ENCODE data around the gene LAX1.
"Not testable (repeated sequence)": the region's sequence is repeated elsewhere in the genome, so short reads cannot be mapped to it uniquely, and the experiment has no call there.

Gene LAX1

DNA sequence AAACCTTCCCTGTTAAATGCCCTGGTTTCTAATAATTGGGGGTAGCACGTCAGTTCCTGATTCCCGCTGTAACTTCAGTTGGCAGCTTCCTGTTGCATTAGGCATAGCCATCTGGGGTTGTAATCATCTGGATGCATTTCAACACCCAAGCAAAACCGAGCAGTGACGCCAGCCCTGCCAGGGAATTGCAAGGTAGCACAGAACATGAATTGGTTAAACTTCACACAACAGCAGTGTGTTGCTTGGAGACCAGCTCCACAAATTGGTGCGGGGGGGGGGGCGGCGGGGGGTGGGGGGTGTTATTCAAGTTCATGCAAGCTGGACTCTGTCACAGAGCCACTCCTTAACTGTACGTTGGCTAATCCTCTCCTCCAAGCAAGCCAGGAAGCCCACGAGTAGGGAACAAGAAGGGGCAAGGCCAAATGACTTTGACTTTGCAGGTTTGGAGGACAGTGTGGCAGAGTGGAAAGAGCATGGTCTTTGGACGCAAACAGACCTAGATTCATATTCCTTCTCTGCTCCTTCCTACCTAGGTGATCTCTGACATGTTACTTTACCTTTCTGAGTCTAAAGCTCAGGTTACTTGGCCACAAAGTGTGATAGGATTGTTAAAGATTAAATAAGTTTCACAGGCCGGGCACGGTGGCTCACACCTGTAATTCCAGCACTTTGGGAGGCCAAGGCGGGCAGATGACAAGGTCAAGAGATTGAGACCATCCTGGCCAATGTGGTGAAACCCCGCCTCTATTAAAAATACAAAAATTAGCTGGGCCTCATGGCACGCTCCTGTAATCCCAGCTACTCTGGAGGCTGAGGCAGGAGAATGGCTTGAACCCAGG, 4.7 kb downstream of the LAX1 start:
- DNase-seq: no peak

DNA sequence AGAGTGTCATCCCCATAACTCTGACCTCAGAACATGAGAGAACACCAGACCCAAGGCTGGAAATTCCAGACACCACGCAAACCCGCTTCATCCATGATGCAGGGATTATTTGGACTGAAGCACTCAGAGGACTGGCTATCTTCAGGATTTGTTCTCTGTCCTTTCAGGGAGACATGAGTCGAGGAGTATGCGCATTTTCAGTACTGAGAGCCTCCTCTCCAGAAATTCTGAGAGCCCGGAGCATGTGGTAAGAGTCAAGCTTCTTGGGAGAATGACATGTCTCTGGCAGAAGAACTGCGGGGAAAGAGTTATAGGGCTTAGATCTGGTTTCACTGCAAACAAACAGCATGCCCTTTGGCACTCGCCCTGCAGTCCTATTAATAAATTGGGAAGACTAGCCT, 6.9 kb downstream of the LAX1 start:
- no peak for DNase-seq

DNA sequence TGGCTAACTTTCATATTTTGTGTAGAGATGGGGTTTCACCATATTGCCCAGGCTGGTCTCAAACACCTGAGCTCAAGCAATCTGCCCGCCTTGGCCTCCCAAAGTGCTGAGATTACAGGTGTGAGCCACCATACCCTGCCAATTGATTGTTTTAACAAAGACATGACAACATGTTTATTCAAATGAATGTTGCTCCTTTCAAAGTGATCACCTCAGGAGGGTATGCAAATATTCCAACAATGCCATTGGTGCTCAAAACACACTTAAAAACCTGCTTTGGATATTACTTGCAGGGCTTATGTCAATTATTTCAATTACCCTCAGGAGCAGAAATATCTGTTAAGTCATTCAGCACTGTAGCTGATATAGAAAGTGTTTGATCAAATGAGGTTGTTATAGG, 7.9 kb downstream of the LAX1 start:
- no peak for DNase-seq

DNA sequence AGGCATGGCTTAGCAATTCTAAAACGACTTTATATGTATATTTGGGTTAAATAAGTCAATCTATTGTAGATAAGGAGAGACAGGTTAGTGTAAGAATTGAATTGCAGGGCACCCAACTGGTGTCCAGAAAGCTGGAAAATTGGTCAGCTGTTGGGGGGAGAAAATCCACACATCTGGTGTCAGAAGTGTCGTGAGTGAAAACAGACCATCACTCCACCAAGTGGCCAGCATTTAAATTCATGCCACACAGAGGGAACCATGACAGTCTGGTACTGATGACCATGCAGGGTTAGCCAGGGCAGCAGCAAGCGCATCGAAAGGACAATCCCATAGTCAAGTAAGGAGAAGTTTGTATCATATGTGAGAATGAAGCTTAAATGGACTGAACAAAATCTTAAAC, 11.7 kb downstream of the LAX1 start:
- no peak for DNase-seq

DNA sequence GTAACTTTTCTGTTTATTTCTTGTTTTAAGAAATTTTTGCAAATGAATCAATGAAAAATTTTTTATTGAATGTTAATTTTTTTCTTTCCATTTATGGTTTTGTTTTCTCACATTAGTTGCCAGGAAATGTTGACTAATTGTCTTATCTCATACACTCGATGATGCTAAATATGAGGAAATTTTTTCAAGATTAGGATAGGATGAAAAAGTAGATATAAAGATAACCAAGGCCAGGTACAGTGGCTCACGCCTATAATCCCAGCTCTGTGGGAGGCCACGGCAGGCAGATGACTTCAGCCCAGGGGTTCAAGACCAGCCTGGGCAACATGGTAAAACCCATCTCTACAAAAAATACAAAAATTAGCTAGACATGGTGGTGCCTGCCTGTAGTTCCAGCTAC, 12.6 kb downstream of the LAX1 start:
- DNase-seq: no peak

DNA sequence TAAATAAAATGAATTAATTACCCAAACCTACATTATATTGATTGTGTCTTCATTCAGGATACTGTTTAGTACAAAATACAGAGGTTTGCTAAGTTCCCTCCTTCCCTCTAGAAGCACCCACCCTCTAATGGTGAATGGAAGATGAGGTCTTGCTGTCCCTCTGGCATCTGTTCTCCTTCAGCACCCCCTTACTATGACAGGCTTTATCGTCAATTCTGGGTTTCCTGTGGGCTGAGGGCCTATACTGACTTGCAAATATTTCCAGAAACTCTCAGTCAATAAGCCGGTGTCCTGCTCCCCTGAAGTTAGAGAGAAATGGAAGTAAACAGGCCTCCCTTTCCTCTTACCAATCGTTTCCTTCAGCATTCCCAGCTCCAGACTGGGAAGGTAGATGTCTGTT, 13.2 kb downstream of the LAX1 start:
- DNase-seq: no peak

DNA sequence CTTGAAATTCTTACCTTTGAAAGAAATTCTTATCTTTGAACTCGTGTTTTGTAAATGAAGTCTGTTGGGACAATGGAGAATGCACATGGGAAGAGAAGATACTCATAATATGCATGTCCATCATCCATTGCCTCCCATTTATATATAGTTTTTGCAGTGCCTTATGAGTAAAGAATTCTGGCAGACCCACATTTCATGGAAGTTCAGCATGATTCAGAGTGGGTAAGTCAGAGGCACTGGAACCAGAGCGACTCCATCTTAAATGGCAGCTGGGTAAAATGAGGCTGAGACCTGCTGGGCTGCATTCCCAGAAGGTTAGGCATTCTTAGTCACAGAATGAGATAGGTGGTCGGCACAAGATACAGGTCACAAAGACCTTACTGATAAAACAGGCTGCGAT, 13.8 kb downstream of the LAX1 start:
- DNase-seq: no peak

DNA sequence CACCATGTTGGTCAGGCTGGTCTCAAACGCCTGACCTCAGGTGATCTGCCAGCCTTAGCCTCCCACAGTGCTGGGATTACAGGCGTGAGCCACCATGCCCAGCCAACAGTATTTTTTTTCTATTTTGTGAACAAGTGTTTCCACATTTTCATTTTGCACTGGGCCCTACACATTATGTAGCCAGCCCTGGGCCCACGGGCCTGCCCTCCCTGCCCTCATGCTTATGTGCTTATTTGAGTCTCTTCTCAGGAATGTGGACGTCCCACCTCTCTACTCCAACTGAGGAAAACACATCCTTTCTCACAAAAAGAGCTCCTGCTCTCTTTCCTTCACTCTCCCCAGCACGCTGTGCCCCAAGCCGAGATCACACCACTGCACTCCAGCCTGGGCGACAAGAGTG, 17.0 kb downstream of the LAX1 start:
- no peak for DNase-seq

DNA sequence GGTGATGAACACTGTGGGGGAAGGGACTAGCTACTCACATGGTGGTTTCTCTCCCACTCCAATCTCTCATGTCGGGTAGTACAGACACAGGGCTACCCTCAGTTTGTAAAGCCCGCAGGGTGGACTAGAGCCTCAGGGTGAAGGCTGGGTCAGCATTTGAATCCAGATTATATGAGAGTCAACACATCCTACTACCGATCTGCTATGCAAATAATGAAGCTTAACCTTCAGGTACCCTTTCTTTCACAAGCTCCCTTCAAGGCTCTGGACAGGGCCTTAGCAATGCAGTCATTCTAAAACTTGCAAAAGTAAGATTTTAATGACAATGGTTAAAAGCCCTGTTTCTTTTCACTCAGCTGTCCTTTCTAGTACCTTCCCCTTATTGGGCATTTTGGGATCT, 25.0 kb downstream of the LAX1 start:
- DNase-seq: no peak

DNA sequence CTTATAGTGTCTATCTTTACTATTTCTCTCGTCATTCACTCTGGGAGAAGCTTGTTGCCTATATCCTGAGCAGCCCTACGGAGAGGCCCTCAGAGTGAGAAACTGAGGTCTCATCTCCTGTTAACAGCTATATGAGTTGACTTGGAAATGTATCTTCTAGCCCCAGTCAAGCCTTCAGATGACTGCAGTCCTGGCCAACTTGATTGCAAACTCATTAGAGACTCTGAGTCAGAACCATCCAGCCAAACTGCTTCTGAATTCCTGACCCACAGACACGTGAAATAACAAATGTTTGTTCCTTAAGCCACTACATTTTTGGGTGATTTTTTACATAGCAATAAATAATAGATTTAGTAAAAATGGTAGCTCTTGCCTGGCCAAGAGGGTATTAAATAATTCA, 26.5 kb downstream of the LAX1 start:
- DNase-seq: no peak

DNA sequence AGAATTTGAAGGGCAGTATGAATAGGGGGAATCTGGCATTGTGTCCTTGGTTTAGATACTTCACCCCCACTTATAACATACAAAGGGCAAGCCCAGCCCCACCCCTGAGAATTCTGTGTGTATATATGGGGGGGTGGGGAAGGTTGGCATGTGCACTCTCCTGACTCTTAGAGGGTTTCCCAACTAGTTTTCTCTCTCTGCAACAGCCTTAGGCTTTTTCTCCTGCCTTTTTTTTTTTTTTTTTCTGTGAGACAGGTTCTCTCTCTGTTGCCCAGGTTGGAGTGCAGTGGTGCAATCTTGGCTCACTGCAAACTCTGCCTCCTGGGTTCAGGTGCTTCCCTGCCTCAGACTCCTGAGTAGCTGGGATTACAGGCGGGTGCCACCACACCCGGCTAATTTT, 27.5 kb downstream of the LAX1 start:
- no peak for DNase-seq

DNA sequence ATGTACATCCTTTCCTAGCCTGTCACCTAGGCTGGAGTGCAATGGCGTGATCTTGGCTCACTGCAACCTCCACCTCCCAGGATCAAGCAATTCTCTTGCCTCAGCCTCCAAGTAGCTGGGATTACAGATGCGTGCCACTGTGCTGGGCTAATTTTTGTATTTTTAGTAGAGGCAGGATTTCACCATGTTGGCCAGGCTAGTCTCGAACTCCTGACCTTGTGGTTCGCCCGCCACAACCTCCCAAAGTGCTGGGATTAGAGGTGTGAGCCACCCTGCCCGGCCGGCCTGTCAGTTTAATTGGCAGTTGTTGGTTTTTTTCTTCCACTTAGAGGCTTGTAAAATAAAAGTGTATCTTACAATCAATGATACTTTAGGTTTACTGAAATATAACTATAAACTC, 28.6 kb downstream of the LAX1 start:
- not testable (repeated sequence) for DNase-seq

DNA sequence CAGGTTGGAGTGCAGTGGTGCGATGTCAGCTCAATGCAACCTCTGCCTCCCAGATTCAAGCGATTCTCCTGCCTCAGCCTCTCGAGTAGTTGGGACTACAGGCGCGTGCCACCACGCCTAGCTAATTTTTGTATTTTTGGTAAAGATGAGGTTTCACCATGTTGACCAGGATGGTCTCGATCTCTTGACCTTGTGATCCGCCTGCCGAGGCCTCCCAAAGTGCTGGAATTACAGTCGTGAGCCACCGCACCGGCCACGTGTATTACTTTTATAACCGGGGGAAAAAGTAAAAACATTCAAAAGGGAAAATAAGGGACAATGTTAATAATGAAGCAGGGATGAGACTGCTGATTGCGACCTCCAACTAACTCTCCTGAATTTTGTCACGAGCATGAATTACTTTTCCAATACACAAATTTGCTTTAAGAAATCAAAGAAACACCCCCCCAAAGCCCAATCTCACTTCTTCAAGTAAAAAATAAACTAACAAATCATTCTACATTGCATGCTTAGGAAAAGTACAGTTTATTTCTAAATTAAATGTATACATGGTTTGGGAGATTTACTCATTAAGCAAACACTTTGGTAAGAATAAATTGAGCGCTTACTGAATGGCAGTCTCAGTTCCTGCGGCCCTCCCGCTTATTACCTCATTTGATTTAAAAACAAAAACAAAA, 29.9 kb downstream of the LAX1 start:
- no peak for DNase-seq

DNA sequence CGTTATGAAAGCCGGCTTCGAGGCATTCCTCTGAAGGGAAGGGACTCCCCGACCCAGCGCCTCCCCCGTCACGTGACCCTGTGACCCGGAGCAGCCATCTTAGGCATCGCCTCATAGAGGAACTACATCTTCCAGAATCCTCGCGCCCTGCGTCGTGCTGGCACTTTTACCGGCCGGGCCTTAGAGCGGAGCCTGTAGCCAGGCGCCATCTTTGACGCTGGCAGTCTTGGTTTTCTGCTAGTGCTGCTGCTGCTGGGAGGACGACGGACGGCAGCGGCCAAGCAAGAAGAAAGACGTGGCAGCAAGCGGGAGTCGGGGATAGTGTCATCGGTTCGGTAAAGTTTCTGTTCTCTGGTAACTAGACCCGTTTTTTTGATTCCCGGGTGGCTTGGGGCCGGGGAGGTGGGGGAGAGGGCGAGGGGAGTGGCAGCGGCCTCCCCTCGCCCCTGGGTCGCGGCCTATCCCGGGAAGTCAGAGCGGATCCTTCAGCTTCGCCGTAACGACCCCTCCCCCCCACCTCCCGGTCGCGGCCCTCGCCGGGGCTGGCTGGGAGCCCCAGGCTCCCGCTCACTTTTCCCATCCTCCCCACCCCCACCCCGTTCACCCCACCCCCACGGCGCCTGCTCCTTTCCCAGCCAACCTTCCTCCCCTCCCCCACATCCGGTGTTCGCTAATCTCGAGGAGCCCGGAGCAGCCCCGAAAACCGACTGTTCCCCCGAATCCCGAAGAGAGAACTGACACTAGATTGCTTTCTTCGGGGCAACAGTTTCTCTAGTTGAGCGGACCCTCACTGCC, 30.7 kb downstream of the LAX1 start, which contains the start of the genes ZBED6 and ZC3H11A:
ZBED6 (plus strand) TSS at position 183 of the 795 bp plus-strand sequence. CDS start 1,900 bp downstream, outside the sequence.
ZC3H11A (plus strand) TSS at position 183 of the 795 bp plus-strand sequence. CDS start 21,448 bp downstream, outside the sequence.
- DNase-seq: peak; percentile 98

DNA sequence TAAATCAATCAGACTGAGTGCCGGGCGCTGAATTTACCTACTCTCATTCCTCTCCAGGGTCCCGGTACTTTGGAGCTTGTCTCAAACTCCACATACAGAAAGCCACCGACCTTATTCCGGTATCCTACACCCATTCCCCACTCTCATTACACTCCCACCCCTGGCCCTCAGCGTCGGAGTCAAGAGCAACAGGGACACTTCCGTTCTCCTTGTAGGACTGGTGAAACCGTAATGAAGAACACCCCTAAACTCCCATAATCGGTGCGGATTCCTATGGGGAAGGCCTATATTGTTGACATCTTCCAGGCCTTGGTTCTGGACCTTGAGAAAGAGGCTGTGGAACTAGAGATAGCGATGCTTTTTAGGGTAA, 31.2 kb downstream of the LAX1 start:
- peak; percentile 26 for DNase-seq

DNA sequence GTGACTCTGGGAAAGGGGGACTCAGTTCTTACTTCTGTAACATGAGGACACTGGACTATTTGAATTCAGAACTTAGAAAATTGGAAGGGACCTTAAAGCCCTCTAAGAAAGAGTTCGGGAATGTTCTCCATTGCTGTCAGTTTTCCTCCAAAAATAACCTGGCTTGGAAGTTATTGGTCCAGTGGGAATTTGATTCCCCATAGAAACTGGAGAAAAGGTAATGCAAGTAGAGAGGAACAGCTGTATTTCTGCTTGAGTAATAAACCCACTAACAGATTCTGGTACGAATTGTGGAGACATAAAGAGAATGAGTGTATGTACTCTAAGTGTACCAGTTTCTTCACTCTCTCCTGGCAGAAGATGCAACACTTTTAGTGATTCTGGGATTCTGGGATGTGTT, 32.2 kb downstream of the LAX1 start:
- no peak for DNase-seq

DNA sequence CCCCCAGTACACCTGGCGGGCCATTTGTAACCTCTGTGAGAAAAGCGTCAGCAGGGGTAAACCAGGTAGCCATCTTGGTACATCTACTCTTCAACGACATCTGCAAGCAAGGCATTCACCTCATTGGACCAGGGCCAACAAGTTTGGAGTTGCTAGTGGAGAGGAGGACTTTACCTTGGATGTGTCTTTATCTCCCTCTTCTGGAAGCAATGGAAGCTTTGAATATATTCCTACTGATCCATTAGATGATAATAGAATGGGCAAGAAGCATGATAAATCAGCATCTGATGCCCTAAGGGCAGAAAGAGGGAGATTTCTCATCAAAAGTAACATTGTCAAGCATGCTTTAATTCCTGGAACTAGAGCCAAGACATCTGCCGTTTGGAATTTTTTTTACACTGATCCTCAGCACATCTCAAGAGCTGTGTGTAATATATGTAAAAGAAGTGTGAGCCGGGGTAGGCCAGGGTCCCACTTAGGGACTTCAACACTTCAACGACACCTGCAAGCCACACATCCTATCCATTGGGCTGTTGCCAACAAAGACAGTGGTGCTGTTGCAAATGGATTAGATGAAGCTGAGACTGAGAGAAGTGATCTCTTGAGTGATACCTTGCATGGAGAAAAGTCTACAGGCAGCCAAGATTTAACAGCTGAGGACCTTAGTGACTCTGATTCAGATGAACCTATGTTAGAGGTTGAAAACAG, 33.1 kb downstream of the LAX1 start:
- no peak for DNase-seq

DNA sequence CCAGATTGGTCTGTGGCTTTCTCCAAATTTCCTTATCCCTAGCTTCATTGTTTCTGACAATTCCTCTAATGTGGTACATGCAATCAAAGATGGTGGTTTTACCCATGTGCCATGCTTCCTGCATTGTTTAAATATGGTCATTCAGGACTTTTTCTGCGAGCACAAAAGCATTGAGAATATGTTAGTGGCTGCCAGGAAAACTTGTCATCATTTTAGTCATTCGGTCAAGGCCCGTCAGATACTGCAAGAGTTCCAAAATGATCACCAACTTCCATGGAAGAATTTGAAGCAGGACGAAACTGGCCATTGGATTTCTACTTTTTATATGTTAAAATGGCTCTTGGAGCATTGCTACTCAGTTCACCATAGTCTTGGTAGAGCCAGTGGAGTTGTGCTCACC, 34.2 kb downstream of the LAX1 start:
- no peak for DNase-seq

DNA sequence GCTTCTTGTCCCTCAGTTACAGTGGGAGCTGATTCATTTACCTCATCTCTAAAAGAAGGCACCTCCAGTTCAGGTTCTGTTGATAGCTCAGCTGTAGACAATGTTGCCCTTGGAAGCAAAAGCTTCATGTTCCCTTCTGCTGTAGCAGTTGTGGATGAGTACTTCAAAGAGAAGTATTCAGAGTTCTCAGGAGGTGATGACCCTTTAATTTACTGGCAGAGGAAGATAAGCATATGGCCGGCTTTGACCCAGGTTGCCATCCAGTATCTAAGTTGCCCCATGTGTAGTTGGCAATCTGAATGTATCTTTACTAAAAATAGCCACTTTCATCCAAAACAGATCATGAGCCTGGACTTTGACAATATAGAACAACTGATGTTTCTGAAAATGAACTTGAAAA, 35.0 kb downstream of the LAX1 start:
- DNase-seq: no peak

DNA sequence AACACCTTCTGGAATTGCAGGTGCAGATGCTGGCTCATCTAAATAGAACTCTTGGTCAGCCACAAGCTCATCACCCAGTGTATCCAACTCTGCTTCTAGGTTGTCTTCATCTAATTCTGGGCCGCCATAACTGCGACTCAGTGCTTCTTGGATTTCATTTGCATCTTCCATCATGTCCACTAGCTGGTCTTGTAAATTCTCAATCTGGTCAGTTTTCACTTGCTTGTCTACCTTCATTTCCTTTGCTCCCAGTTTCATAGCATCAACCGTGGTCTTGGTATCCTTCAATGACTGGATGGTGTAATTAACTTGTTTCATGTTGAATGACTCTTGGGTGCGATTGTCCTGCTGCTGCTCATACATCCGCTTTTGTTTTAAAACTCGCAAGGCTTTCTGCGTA, 40.7 kb downstream of the LAX1 start:
- no peak for DNase-seq

DNA sequence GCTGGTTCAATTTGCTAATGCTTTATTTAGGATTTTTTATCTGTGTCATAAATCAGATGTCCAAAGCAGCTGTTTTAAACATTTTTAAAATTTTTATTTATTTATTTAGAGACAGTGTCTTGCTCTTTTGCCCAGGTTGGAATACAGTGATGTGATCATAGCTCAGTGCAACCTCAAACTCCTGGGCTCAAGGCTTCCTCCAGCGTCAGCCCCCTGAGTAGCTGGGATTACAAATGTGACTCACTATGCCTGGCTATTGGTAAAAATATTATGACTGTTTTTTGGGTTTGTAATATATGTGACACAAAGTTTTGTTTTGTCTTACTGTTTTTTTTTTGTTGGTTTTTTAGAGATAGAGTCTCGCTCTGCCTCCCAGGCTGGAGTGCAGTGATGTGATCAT, 42.2 kb downstream of the LAX1 start:
- DNase-seq: no peak

DNA sequence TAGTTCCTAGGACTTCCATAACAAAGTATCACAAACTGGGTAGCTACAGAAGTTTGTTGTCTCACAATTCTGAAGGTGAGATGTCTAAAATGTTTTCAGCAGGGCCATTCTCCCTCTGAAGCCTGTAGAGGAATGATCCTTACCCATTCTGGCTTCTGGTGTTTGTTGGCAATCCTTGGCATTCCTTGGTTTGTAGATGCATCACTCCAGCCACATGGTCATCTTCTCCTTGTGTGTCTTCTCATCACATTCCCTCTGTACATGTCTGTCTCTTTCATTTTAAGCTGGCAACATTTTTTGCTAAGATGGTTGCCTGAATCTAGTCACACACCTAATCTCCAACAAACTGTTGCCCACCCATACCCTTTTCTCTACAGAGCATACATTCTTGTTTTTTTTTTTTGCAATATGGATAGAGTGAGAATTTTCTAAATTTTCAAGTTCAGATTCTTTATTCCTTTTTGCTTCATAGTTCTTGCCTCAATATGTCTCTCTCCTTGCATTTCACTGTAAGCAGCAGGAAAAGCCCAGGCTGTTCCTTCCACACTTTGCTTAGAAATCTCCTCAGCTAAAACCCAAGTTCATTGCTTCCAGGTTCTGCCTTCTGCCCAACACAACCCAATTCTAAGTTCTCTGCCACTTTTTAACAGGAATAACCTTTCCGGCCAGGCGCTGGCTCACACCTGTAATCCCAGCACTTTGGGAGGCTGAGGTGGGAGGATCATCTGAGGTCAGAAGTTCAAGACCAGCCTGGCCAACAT, 48.8 kb downstream of the LAX1 start:
- DNase-seq: no peak

All from activated naive CD4-positive, alpha-beta T cell treated with anti-CD3 and anti-CD28 coated beads, Interleukin-2, amount 50 U/mL, for 16 hours (primary cell).